ENCODE data around the gene GAL3ST2. TPM values are rescaled to one million over a fixed set of nuclear protein-coding genes. Genes with fewer than 3 reads are reported as not detected.

Gene GAL3ST2
- polyA plus RNA-seq, 1 experiment, result not detected

DNA sequence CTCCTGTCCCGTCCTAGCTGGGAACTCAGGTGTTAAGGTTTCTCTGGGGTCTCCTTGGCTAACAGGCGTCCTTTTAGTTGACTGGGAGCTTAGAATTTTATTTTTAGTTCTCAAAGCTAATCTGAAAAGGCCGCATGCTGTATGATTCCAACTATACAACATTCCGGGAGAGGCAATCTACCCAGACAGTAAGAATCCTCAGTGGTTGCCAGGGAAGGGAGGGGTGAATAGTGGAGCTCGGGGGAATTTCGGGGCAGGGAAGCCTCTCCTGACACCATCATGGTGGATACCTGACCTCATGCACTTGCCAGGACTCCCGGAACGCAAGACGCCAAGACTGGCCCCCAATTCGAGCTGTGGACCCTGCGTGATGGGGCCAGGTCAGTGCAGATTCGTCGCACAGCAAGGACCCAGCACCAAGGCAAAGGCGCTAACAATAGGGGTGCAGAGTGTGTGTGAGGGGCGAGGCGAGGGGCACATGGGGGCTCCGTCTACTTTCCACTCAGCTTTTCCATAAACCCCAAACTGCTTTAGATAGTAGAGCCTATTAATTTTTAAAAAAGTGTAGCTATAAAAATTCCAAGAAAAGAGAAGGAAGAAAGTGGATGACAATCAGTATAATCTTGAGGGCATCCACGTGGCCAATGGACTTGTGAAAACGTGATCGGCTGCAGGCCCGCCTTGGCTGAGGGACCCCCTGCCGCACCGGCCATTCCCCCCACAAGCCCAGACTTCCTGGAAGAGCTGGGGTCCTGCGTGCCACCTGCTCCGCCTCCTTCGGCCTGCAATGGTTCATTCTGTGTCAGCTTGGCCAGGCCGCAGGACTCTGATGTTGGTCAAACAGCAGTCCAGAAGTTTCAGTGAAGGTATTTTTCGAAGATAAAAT is 64.8 kb downstream of the GAL3ST2 start:
- H3K36me3 ChIP-seq (ENCODE audit: control insufficient read depth, insufficient read depth, low read length), result no peaks in the 10 kb centered on the region
- H3K27me3 ChIP-seq (ENCODE audit: control insufficient read depth, insufficient read depth, low read length), result peaks cover 10% of the 10 kb centered on the region
- TF ChIP-seq, protein P1, sequence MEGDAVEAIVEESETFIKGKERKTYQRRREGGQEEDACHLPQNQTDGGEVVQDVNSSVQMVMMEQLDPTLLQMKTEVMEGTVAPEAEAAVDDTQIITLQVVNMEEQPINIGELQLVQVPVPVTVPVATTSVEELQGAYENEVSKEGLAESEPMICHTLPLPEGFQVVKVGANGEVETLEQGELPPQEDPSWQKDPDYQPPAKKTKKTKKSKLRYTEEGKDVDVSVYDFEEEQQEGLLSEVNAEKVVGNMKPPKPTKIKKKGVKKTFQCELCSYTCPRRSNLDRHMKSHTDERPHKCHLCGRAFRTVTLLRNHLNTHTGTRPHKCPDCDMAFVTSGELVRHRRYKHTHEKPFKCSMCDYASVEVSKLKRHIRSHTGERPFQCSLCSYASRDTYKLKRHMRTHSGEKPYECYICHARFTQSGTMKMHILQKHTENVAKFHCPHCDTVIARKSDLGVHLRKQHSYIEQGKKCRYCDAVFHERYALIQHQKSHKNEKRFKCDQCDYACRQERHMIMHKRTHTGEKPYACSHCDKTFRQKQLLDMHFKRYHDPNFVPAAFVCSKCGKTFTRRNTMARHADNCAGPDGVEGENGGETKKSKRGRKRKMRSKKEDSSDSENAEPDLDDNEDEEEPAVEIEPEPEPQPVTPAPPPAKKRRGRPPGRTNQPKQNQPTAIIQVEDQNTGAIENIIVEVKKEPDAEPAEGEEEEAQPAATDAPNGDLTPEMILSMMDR (IDR thresholded peaks at IDR 0.05; ENCODE audit: insufficient read depth, low read depth, low read length), result no peak
- no peak for DNase-seq (ENCODE audit: low read depth)
- ChIA-PET CTCF (interaction anchor here (1.0 to 1.3 kb wide), 2 partner anchors 17 to 19 kb away, joined by 3 to 4 read pairs; no protein-coding TSS in a partner anchor), POLR2A (no interaction called here)
- no peak overlapping the region for H3K4me3 ChIP-seq (ENCODE audit: low read depth, low read length)

DNA sequence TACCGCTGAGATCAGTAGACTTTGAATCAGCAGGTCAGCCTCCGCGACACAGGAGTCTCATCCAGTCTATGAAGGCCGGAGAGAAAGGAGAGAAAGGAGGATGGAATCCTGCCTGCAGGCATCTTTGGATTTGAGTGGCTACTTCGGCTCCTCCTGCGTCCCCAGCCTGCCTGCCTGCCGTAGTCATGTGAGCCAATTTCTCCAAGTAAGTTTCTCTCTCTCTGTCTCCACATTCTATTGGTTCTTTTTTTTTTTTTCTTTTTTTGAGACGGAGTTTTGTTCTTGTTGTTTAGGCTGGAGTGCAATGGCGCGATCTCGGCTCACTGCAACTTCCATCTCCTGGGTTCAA is 65.4 kb downstream of the GAL3ST2 start:
- H3K36me3 ChIP-seq (ENCODE audit: control insufficient read depth, insufficient read depth, low read length), result no peaks in the 10 kb centered on the region

DNA sequence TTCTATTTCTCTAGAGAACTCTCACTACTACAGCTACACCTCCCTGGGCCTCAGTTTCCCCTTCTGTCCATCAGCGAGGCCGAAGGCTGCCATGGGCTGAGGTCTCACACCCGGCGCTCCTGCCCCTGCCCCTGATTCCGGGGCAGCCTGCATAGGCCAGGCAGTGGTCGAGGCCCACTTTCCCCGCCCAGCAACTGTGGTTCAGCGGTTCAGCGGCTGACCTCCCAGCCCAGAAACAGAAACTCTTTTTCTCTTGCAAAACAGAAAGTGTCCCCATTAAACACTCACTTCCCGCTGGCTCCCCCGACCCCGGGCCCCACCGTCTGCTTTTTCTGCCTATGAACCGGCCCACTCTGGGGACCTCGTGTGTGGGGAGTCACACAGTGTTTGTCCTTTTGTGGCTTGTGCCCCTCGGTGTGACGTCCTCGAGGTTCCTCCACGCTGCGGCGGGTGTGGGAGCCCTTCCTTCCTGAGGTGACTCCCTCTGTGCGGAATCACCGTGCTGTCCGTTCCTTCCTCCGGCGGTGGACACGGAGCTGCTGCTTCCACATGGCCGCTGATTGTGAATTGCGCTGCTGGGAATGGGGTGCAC is 66.1 kb downstream of the GAL3ST2 start:
- TF ChIP-seq, protein P1 (IDR thresholded peaks at IDR 0.05; ENCODE audit: insufficient read depth, low read depth, low read length), result no peak
- no peak for DNase-seq (ENCODE audit: low read depth)

More for the DNA sequence above, 65.4 kb downstream of the GAL3ST2 start:
- ChIA-PET CTCF (interaction anchor here (1.3 kb wide), 1 partner anchor 18 kb away, joined by 4 read pairs; no protein-coding TSS in a partner anchor), POLR2A (no interaction called here)
- H3K4me3 ChIP-seq (ENCODE audit: low read depth, low read length), result no peak overlapping the region
- TF ChIP-seq, protein P1 (IDR thresholded peaks at IDR 0.05; ENCODE audit: insufficient read depth, low read depth, low read length), result no peak
- H3K27me3 ChIP-seq (ENCODE audit: control insufficient read depth, insufficient read depth, low read length), result peaks cover 9% of the 10 kb centered on the region
- DNase-seq (ENCODE audit: low read depth), result no peak

DNA sequence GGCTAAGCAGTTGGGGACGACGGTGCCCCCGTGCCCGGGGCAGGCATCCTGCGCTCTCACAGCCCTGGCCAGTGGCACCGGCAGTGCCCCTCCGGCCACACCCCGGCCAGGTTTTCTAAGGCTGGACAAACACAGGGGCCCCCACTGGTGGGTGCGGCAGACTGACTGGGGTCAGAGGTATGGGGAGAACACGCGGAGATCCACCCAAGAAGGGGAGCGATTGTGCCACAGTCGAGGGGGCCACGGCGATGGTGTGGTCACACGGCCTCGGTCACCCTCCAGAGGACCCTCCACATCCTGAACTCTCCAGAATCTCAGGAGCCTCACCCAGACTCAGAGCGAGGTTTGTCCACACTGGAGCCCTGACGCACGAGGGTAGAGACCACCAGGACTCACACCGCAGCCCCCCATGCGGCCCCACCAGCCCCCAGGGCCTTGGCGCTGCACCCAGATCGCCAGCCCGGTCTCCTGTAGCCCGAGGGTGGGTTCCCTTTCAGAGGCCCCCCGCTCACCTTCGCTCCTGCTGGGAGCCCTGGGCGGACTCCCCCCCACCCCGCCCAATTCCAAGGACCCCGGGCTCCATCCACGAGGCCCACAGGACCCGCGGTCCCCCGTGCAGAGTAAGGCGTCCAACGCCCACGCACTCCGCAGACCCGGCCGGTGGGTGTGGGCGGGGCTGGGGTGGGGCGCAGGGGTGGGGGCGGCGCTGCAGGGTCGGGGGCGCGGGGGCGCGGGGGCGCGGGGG is 66.9 kb downstream of the GAL3ST2 start:
- no peak for DNase-seq (ENCODE audit: low read depth)
- Histone ChIP-seq H3K27me3 (ENCODE audit: control insufficient read depth, insufficient read depth, low read length) (peaks cover 2% of the 10 kb centered on the region; the same call in 1 of the 2 replicates), H3K4me3 (ENCODE audit: low read depth, low read length) (no peak overlapping the region), H3K36me3 (ENCODE audit: control insufficient read depth, insufficient read depth, low read length) (no peaks in the 10 kb centered on the region)
- TF ChIP-seq, protein P1 (IDR thresholded peaks at IDR 0.05; ENCODE audit: insufficient read depth, low read depth, low read length), result no peak
- ChIA-PET POLR2A (no interaction called here), CTCF (interaction anchor here (0.8 kb wide), 1 partner anchor 9 kb away, joined by 4 read pairs; no protein-coding TSS in a partner anchor)

More for the DNA sequence above, 66.1 kb downstream of the GAL3ST2 start:
- no peak overlapping the region for H3K4me3 ChIP-seq (ENCODE audit: low read depth, low read length)
- POLR2A ChIA-PET, result no interaction called here
- CTCF ChIA-PET, result no interaction called here
- H3K36me3 ChIP-seq (ENCODE audit: control insufficient read depth, insufficient read depth, low read length), result no peaks in the 10 kb centered on the region
- peaks cover 3% of the 10 kb centered on the region; the same call in 1 of the 2 replicates for H3K27me3 ChIP-seq (ENCODE audit: control insufficient read depth, insufficient read depth, low read length)

Measured in BJ (cell line).